GM19397 (cell line): ENCODE data around the gene GTF3C4.

Experiments used
- ATAC-seq: cut with Tn5 transposase; IDR thresholded peaks from one replicate; pipeline ENCODE4 v1.9.1; 2021; ENCODE audit warnings: mild to moderate bottlenecking, moderate library complexity; ENCODE audit not compliant: unreplicated experiment

The GTF3C4 gene, protein sequence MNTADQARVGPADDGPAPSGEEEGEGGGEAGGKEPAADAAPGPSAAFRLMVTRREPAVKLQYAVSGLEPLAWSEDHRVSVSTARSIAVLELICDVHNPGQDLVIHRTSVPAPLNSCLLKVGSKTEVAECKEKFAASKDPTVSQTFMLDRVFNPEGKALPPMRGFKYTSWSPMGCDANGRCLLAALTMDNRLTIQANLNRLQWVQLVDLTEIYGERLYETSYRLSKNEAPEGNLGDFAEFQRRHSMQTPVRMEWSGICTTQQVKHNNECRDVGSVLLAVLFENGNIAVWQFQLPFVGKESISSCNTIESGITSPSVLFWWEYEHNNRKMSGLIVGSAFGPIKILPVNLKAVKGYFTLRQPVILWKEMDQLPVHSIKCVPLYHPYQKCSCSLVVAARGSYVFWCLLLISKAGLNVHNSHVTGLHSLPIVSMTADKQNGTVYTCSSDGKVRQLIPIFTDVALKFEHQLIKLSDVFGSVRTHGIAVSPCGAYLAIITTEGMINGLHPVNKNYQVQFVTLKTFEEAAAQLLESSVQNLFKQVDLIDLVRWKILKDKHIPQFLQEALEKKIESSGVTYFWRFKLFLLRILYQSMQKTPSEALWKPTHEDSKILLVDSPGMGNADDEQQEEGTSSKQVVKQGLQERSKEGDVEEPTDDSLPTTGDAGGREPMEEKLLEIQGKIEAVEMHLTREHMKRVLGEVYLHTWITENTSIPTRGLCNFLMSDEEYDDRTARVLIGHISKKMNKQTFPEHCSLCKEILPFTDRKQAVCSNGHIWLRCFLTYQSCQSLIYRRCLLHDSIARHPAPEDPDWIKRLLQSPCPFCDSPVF

DNA sequence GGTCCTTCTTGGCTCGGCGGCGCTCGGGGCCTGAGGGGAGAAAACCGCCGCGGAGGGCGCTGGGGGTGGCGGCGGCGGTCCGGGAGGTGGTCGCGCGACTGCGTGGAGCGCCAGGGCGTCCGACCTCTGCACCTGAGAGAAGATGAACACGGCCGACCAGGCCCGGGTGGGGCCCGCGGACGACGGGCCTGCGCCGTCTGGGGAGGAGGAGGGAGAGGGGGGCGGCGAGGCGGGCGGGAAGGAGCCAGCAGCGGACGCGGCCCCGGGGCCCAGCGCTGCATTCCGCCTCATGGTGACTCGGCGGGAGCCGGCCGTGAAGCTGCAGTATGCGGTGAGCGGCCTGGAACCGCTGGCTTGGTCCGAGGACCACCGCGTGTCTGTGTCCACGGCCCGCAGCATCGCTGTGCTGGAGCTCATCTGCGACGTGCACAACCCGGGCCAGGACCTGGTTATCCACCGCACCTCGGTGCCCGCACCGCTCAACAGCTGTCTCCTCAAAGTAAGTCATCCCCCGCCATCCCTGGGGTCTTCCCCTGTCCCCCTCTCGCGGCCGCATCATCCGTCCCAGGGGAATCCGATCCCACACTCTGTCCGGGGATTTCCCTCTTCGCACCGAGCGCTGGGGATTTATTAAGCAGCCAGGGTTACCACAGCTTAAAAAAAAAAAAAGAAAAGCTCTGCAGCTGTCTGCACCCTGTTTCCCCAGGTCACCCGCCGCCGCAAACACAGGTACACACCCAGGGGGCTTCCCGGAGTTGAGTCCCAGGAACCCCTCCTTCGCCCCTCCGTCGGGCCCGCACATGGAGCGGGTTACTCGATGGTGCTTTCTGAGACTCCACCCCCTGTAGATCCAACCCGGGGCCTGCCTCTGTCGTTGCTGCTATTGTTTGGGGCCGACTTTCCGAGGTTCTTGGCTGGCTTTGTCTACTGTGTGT is at the start of gene GTF3C4:
GTF3C4 (plus strand) TSS at position 8 of the 935 bp plus-strand sequence; CDS start at position 143, 135 bp downstream.
- ATAC-seq = peak; percentile 74

DNA sequence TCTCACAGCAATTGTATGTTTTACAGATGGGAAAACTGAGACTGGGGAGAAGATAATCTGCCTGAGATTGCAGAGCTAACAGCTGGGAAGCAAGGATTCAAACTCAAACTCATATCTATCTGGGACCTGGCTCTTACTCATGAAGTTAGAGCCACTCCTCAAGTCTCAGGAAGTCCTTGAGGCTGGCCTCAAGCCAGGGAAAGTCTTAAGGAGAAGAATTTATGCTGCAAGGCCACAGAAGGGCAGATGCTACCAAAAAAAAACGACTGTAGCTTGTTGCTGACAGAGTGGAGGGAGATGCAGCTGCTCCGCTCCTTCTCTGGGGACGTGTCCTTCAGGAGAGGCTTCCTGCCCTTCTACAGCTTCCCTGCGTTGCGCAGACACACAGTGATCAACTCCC is 48.1 kb upstream of the GTF3C4 start:
- ATAC-seq = no peak

- ATAC-seq = no peak
These were observed 44.0 kb upstream of the GTF3C4 start for GRCh38 chr9:132626285-132626684.

GRCh38 chr9:132627106-132627505 is 43.2 kb upstream of the GTF3C4 start:
- no peak for ATAC-seq

DNA sequence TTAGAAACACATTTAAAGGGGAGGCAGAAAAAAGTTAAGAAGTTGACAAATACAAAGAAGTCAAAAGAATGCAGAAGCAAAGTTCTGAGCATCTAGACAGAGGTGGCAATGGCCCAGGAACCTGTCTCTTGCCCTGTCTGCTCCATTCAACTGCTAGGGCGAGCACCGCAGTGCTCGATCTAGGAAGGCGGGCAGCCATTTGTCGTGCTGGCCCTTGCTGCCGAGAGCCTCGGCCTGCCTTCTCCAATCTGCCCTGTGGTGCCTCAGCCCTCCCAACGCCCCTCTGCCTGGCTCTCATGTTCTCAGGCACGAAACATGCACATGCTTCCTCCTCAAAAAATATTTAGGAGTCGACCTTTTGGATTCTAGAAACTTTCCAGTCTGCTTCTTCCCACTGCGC is 42.7 kb upstream of the GTF3C4 start:
- no peak for ATAC-seq

DNA sequence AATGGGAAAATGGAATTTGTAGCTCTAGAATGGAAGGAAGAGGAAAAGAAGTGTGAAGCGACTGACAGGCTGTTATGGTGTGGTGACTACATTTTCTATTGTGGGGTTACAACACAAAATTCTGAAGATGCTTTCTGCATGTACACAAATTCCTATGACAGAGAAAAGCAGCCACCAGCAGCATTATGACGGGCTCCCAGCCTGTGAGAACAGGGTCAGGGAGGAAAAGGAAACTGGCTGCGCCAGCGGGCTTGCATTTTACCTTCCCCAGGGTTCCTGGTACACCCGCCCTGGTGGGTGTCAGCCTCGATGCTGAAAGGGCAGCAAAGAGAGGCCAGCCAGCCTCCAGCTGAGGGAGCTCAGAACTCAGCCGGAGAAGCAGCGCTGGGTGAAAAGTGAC is 41.5 kb upstream of the GTF3C4 start:
- ATAC-seq = no peak

DNA sequence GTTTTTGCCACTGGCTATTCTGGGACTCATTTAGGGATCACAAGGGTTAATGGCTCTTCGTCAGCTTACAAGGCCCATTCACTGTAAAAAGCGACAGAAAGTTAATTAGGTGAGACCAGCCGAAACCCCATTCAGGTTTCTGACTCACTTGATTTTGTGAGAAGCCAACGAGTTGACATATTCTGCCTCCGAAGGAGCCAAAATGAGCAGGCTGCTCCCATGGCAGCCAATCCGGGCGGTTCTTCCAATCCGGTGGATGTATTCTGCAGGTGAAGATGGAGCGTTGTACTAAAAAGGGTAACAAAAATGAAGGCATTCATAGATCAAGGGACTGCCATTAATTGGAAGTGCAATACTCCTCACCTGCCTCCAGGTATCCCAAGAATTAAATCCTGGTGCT is 40.1 kb upstream of the GTF3C4 start:
- ATAC-seq = no peak

DNA sequence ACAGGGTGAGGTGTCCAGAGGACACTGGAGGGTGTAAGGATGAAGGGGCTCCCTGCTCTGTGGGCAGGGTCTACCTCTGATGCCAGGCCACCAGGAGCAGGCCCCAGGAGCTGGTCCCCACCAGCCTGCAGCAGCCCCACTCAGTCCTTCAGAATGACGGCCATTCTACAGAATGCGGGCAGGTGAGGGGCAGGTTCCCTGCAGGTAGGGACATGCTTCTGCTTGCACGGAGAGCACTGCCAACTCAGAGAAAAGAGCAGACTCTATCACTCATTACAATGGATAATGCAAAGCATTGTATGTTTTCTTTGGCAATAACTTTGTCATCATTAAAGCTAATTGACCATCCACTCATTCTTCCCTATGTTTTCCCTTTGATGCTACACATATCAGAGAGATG is 39.5 kb upstream of the GTF3C4 start:
- ATAC-seq = no peak

- no peak for ATAC-seq
These were observed 39.0 kb upstream of the GTF3C4 start for GRCh38 chr9:132631280-132631679.

GRCh38 chr9:132631685-132632084 is 38.6 kb upstream of the GTF3C4 start:
- ATAC-seq = no peak

GRCh38 chr9:132632413-132633129 is 37.7 kb upstream of the GTF3C4 start:
- no peak for ATAC-seq

DNA sequence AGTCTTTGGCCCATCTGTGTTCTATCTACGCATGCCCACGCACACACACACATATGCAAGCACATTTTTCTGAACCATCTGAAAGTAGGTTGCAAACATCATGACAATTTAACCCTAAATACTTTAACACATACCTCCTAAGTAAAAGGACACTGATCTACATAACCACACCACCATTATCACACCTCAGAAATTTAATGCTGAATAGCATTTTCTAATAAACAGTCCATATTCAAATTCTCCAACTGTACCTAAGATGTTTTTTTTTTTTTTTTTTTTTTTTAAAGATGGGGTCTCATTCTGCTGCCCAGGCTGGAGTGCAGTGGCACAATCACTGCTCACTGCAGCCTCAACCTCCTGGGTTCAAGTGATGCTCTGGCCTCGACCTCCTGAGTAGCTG is 35.9 kb upstream of the GTF3C4 start:
- ATAC-seq = no peak

- no peak for ATAC-seq
These were observed 32.9 kb upstream of the GTF3C4 start for GRCh38 chr9:132637351-132637750.

GRCh38 chr9:132637801-132638200 is 32.5 kb upstream of the GTF3C4 start:
- ATAC-seq = no peak

GRCh38 chr9:132638240-132638639 is 32.0 kb upstream of the GTF3C4 start:
- ATAC-seq = no peak

- no peak for ATAC-seq
These were observed 30.9 kb upstream of the GTF3C4 start for GRCh38 chr9:132639322-132639721.

DNA sequence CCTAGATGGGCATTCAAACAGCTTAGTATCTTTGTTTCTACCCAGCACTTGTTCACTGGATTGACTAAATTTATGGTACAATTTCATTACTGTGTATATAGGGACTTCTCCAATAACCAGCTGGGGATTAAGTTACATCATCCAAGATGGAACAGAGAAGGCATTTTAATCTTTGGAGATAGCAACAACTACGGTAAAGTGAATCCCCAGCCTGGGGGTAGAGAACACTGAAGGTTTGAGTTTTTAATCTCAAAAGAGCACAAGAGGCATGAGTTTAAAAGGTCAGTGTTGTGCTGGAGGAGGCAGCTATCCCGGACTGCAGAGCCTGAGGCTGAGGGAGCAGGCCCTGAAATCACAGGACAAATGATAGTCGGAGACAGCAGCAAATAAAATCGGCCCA is 29.0 kb upstream of the GTF3C4 start:
- ATAC-seq = no peak

DNA sequence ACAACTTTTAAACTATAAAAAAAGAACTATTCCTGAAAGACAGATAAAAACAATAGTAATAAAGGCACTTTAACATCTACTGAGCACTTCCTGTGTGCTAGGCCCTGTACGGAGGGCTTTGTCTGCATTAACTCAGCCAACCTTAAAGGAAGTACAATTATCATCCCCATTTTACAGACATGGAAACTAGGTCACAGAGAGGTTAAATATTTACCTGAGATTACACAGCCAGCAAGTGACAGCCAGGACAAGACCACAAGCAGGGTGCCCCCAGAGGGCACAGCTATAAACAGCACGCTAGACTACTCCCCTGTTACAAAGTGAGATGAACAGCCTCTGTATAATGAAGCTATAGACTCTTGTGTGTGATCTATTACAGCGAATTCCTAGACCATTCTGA is 26.0 kb upstream of the GTF3C4 start:
- no peak for ATAC-seq

DNA sequence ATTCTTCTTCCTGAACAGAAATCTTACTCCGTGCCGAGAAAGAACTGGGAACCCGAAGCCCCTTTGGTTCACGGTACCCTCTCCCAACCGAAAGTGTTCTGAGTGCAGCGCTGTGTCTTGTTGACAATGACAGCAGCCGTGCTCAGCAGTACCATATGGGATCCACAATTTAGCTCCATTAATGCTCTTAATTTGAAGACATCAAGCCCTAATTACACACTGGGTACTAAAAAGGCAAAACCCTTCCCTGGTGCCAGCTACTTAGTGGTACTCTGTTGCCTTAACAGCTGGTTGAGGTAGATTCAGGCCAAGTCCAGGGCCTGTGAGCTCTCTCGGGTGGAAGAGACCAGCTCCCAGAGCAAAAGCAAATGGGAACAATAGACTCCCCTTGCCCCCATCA is 25.0 kb upstream of the GTF3C4 start:
- ATAC-seq = no peak

DNA sequence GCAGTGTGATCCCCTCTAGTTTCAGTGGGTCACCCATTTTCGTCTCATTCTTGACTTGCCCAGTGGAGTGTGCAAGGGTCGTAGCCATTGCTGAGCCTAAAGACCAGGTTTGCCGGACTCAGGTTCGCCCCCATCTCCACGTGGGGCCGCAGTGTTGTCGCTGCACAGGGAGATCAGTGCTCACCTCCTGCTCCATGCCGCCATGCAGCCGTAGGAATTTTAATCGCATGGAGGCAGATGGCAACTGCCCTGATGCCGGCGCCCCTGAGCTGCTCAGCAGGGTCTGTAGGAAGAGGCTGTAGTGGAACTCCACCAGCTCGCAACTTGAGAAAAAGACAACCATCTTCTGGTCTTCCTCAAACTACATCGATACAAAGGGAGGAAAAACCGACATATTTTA is 24.6 kb upstream of the GTF3C4 start:
- no peak for ATAC-seq
